GM12878 (cell line): ENCODE results near the gene TP53I11. TPM values are rescaled to one million over a fixed set of nuclear protein-coding genes. Genes with fewer than 3 reads are reported as not detected.

Experiments
- ATAC-seq: fragments of 200-7000 bp; cut with Tn5 transposase; 3 replicates; pipeline ENCODE4 v1.9.1; 2020; ENCODE audit warnings: mild to moderate bottlenecking, moderate library complexity
- BruUV-seq: library from RNA; stranded (reverse); fragments of 400-500 nt; replicated peaks from 2 replicates; lab custom pipeline; 2021; lab: Mats Ljungman, UMichigan
- CTCF ChIA-PET: fragments of 300-600 bp; sonication (Branson Sonifier 250); formaldehyde crosslinking; extraction: SDS; loops from one replicate; lab custom pipeline; 2021; ENCODE audit warnings: inconsistent platforms; lab: Yijun Ruan, JAX
- POLR2A ChIA-PET: fragments of 350-600 bp; formaldehyde crosslinking; extraction: SDS; loops from one replicate; lab custom pipeline; 2021; ENCODE audit warnings: inconsistent platforms; lab: Charles Lee
- RAD21 ChIA-PET: fragments of 300-600 bp; sonication (Branson Sonifier 250); formaldehyde crosslinking; loops from one replicate; lab custom pipeline; 2023; ENCODE audit warnings: antibody characterized with exemption; ENCODE audit not compliant: unreplicated experiment; lab: Charles Lee
- SMC1A ChIA-PET: fragments of 300-600 bp; sonication (Branson Sonifier 250); formaldehyde crosslinking; loops from one replicate; lab custom pipeline; 2023; ENCODE audit not compliant: unreplicated experiment, uncharacterized antibody; lab: Charles Lee
- DNase-seq: peaks from one replicate; pipeline ENCODE4 v3.0.0-alpha.2; 2011; ENCODE audit warnings: low read depth, low spot score
- FAIRE-seq: peaks from 3 replicates; lab custom pipeline; 2011; peaks lifted over from hg19 to GRCh38; lab: Jason Lieb, UNC
- H2AFZ ChIP-seq: 2 replicates; pipeline ENCODE4 v1.6.0; 2011; ENCODE audit warnings: low read depth, low read length, control low read depth; ENCODE audit not compliant: control insufficient read depth
- H3K27ac ChIP-seq: 2 replicates; pipeline ENCODE4 v1.5.1; 2011; ENCODE audit warnings: control low read depth; ENCODE audit not compliant: control insufficient read depth, insufficient read depth
- H3K27me3 ChIP-seq, 2 experiments: replicated peaks in 1 of 2; 2 replicates each; pipeline versions ENCODE4 v1.6.0 to v1.6.1; 2011; ENCODE audit warnings: low read length in 1 of 2; ENCODE audit not compliant: control insufficient read depth in 2 of 2, insufficient read depth in 2 of 2
- H3K36me3 ChIP-seq, 2 experiments: 2 replicates each; pipeline ENCODE4 v1.5.1; 2011; ENCODE audit warnings: low read length in 1 of 2; ENCODE audit not compliant: control insufficient read depth in 2 of 2, insufficient read depth in 2 of 2
- H3K4me1 ChIP-seq: 2 replicates; pipeline ENCODE4 v1.6.1; 2011; ENCODE audit warnings: mild to moderate bottlenecking, low read length, moderate library complexity, mixed read lengths; ENCODE audit not compliant: control insufficient read depth, insufficient read depth
- H3K4me2 ChIP-seq: 2 replicates; pipeline ENCODE4 v1.6.0; 2011; ENCODE audit warnings: control low read depth; ENCODE audit not compliant: control insufficient read depth, insufficient read depth
- H3K4me3 ChIP-seq: fragments of 200-600 bp; sonication (generic); 2 replicates; pipeline ENCODE4 v1.5.1; 2016
- H3K79me2 ChIP-seq: 2 replicates; pipeline ENCODE4 v1.6.0; 2011; ENCODE audit warnings: low read length; ENCODE audit not compliant: control insufficient read depth, insufficient read depth
- H3K9ac ChIP-seq: 2 replicates; pipeline ENCODE4 v1.8.0; 2011; ENCODE audit warnings: low read length, control low read depth, mixed read lengths; ENCODE audit not compliant: control insufficient read depth, insufficient read depth
- H3K9me3 ChIP-seq: replicated peaks from 3 replicates; pipeline ENCODE4 v1.5.1; 2011; ENCODE audit warnings: mild to moderate bottlenecking, low read length; ENCODE audit not compliant: control insufficient read depth, insufficient read depth
- H4K20me1 ChIP-seq: 2 replicates; pipeline ENCODE4 v1.6.0; 2011; ENCODE audit not compliant: control insufficient read depth, insufficient read depth
- ASH2L ChIP-seq: fragments of 300-600, 200-600 bp; sonication (generic); IDR thresholded peaks from 2 replicates; pipeline ENCODE4 v1.6.1; 2017; ENCODE audit warnings: low read depth, mild to moderate bottlenecking, borderline replicate concordance
- ATF7 ChIP-seq: fragments of 450-650 bp; IDR thresholded peaks from 2 replicates; pipeline ENCODE4 v1.6.1; 2016; ENCODE audit warnings: low read depth, mild to moderate bottlenecking
- BRCA1 ChIP-seq: IDR thresholded peaks from 2 replicates; pipeline ENCODE4 v1.6.1; 2011; ENCODE audit warnings: low read depth, low read length, improper control_type of control experiment
- CHD4 ChIP-seq: fragments of 200-600 bp; sonication (generic); IDR thresholded peaks from 2 replicates; pipeline ENCODE4 v1.6.1; 2016; ENCODE audit warnings: mild to moderate bottlenecking
- HDAC2 ChIP-seq: fragments of 200-600 bp; sonication (generic); IDR thresholded peaks from 2 replicates; pipeline ENCODE4 v1.6.1; 2017
- IKZF1 ChIP-seq: fragments of 450-650 bp; conservative IDR thresholded peaks from 2 replicates; pipeline ENCODE4 v1.6.1; 2017; ENCODE audit warnings: antibody characterized with exemption, mild to moderate bottlenecking
- IRF3 ChIP-seq: fragments of 450-650 bp; IDR thresholded peaks from 2 replicates; pipeline ENCODE4 v1.6.1; 2014; ENCODE audit warnings: mild to moderate bottlenecking
- KDM1A ChIP-seq: fragments of 200-600 bp; sonication (generic); IDR thresholded peaks from 2 replicates; pipeline ENCODE4 v1.6.1; 2016; ENCODE audit warnings: borderline replicate concordance
- MEF2A ChIP-seq: IDR thresholded peaks from 2 replicates; pipeline ENCODE4 v1.6.1; 2011; ENCODE audit warnings: low read depth, mild to moderate bottlenecking, low read length, moderate library complexity; ENCODE audit not compliant: insufficient read depth
- MEF2B ChIP-seq: fragments of 450-650 bp; IDR thresholded peaks from 2 replicates; pipeline ENCODE4 v1.6.1; 2018; ENCODE audit warnings: mild to moderate bottlenecking, moderate library complexity; ENCODE audit not compliant: partially characterized antibody, poor library complexity, severe bottlenecking
- SREBF2 ChIP-seq: IDR thresholded peaks from 2 replicates; pipeline ENCODE4 v1.6.1; 2012; ENCODE audit warnings: mild to moderate bottlenecking, low read length
- WRNIP1 ChIP-seq: IDR thresholded peaks from 2 replicates; pipeline ENCODE4 v1.6.1; 2011; ENCODE audit warnings: low read depth, low read length, improper control_type of control experiment, borderline replicate concordance
- YY1 ChIP-seq: IDR thresholded peaks from 2 replicates; pipeline ENCODE4 v1.6.1; 2011; ENCODE audit warnings: low read depth, mild to moderate bottlenecking, low read length
- ZNF592 ChIP-seq: fragments of 450-650 bp; IDR thresholded peaks from 2 replicates; pipeline ENCODE4 v1.6.1; 2017; ENCODE audit warnings: mild to moderate bottlenecking, moderate library complexity
- ZNF622 ChIP-seq: fragments of 450-650 bp; IDR thresholded peaks from 2 replicates; pipeline ENCODE4 v1.6.1; 2017; ENCODE audit warnings: mild to moderate bottlenecking, inconsistent platforms
- ZSCAN29 ChIP-seq: fragments of 450-650 bp; IDR thresholded peaks from 2 replicates; pipeline ENCODE4 v1.6.1; 2017; ENCODE audit warnings: mild to moderate bottlenecking, moderate library complexity
- WGBS: methylation state at CpG from one replicate; pipeline ENCODE4 v1.1.6; 2016; ENCODE audit warnings: low lambda C conversion rate; ENCODE audit not compliant: insufficient replicate concordance, insufficient coverage; ENCODE audit errors: missing lambda C conversion rate; 5-methylcytosine and 5-hydroxymethylcytosine counted together
- in situ Hi-C: fragments of 300-500 bp; cut with MboI; formaldehyde crosslinking; loops from 9 replicates; pipeline ENCODE4 v1.14.3; 2018; ENCODE audit warnings: mixed read lengths
- intact Hi-C: fragments of 100-400 bp; cut with micrococcal nuclease; formaldehyde crosslinking; loops from one replicate; pipeline ENCODE4 v1.14.2; 2022; ENCODE audit not compliant: unreplicated experiment
- polyA plus RNA-seq, 11 experiments: library from polyadenylated mRNA; depleted of rRNA in 4 of 11; unstranded in 6 of 11; stranded (reverse) in 5 of 11; fragments of >200 nt; fragmentation: Nextera tagmentation in 4 of 11; fragmentation: Illumina TruSeq in 1 of 11; extraction: Ambion mirVana in 4 of 11; extraction: Trizol in 1 of 11; gene quantifications; 1 replicate in 1 of 11; 2 replicates in 10 of 11; pipeline versions ENCODE4 v1.2.1 to v1.2.3, GENCODE V29; 2011 to 2016; ENCODE audit warnings: inconsistent platforms in 2 of 11, missing spikeins in 2 of 11, low read depth in 1 of 11
- total RNA-seq, 4 experiments: library from RNA; depleted of rRNA in 3 of 4; stranded (reverse); fragments of >200 nt in 3 of 4; fragmentation: Illumina TruSeq in 1 of 4; extraction: Trizol in 1 of 4; gene quantifications; 2 replicates each; pipeline versions ENCODE4 v1.2.1 to v1.2.3, GENCODE V29; 2013 to 2021
- TF ChIP-seq, protein P1 (sequence below), 3 experiments: IDR thresholded peaks in 2 of 3; conservative IDR thresholded peaks in 1 of 3; 2 replicates each; pipeline ENCODE4 v1.5.1; 2011; ENCODE audit warnings: low read depth in 3 of 3, low read length in 3 of 3, mild to moderate bottlenecking in 3 of 3, control low read depth in 2 of 3, moderate library complexity in 2 of 3, inconsistent platforms in 1 of 3, mixed read lengths in 1 of 3; ENCODE audit not compliant: control insufficient read depth in 2 of 3, insufficient read depth in 1 of 3; ENCODE audit errors: extremely low read depth in 1 of 3

The TP53I11 gene
- total and polyA plus RNA-seq, 10 of the 15 experiments (the other 5 are each of a cell fraction or from before 2014, with no cell fraction given) = 0.03 to 0.28 (median 0.17) TPM; not detected in 3

GRCh38 chr11:44928144-44928543 is 22.5 kb downstream of the TP53I11 start (continued):
- no peak for TF ChIP-seq KDM1A
- TF ChIP-seq IRF3 = no peak
- TF ChIP-seq ASH2L = no peak

GRCh38 chr11:44927174-44927661 is 23.5 kb downstream of the TP53I11 start:
- ChIA-PET SMC1A (interaction anchor here (3.4 kb wide), 1 partner anchor 177 kb away, joined by 31 read pairs; no protein-coding TSS in a partner anchor), RAD21 (interaction anchor here (0.5 to 4.4 kb wide), 8 partner anchors 9 to 213 kb away, joined by 3 to 21 read pairs (median 4); no protein-coding TSS in a partner anchor), CTCF (interaction anchor here (0.6 to 16.8 kb wide), 29 partner anchors 8 to 823 kb away, joined by 3 to 571 read pairs (median 4); no protein-coding TSS in a partner anchor), POLR2A (no interaction called here)
- intact Hi-C loops (loop anchor here (2.0 kb wide), 1 partner anchor 176 kb away; no protein-coding TSS in a partner anchor), in situ Hi-C loops (loop anchor here (25.0 kb wide), 1 partner anchor 410 kb away; no protein-coding TSS in a partner anchor)
- DNase-seq (no peak), FAIRE-seq (peak; percentile 59), ATAC-seq (peak; percentile 91)
- peaks cover 0 to 1% of the 10 kb centered on the region in 2 experiments; a peak in 2 of 4 replicates for H3K27me3 ChIP-seq
- no TSS peak for BruUV-seq
- no peaks in the 10 kb centered on the region for H3K9me3 ChIP-seq
- no peak overlapping the region for H3K9ac ChIP-seq
- H3K4me1 ChIP-seq = no peaks in the 10 kb centered on the region
- WGBS = 5% methylated on average over 16 of the region's 16 CpGs
- H4K20me1 ChIP-seq = no peaks in the 10 kb centered on the region; the same call in 1 of the 2 replicates
- H2AFZ ChIP-seq = no peak overlapping the region
- H3K36me3 ChIP-seq = no peaks in the 10 kb centered on the region
- H3K27ac ChIP-seq = no peak overlapping the region
- no peaks in the 10 kb centered on the region for H3K79me2 ChIP-seq
- H3K4me2 ChIP-seq = no peak overlapping the region
- no peak overlapping the region for H3K4me3 ChIP-seq
- no peak for TF ChIP-seq YY1
- TF ChIP-seq IKZF1 = peak; percentile 29
- no peak for TF ChIP-seq ZSCAN29
- no peak for TF ChIP-seq BRCA1
- TF ChIP-seq MEF2B = no peak
- no peak for TF ChIP-seq ZNF622
- no peak for TF ChIP-seq MEF2A
- no peak for TF ChIP-seq CHD4
- TF ChIP-seq SREBF2 = no peak
- no peak for TF ChIP-seq ZNF592
- TF ChIP-seq WRNIP1 = no peak
- TF ChIP-seq HDAC2 = no peak
- no peak for TF ChIP-seq ATF7
- TF ChIP-seq, protein P1, sequence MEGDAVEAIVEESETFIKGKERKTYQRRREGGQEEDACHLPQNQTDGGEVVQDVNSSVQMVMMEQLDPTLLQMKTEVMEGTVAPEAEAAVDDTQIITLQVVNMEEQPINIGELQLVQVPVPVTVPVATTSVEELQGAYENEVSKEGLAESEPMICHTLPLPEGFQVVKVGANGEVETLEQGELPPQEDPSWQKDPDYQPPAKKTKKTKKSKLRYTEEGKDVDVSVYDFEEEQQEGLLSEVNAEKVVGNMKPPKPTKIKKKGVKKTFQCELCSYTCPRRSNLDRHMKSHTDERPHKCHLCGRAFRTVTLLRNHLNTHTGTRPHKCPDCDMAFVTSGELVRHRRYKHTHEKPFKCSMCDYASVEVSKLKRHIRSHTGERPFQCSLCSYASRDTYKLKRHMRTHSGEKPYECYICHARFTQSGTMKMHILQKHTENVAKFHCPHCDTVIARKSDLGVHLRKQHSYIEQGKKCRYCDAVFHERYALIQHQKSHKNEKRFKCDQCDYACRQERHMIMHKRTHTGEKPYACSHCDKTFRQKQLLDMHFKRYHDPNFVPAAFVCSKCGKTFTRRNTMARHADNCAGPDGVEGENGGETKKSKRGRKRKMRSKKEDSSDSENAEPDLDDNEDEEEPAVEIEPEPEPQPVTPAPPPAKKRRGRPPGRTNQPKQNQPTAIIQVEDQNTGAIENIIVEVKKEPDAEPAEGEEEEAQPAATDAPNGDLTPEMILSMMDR (IDR thresholded peaks at IDR 0.05 in 2 of 3, conservative IDR thresholded peaks at IDR 0.05 in 1 of 3; ENCODE audit: control insufficient read depth in 2 of 3, extremely low read depth in 1 of 3, insufficient read depth in 1 of 3, low read depth in 3 of 3, low read length in 3 of 3) = peak; percentile 77 to 83 (median 83)
